ENCODE results near the gene GRIA3.

The GRIA3 gene

GRCh38 chrX:123184219-123184865 lies at the start of gene GRIA3:
TSS of gene GRIA3 (plus strand) at chrX:123184278. CDS start at chrX:123184536, 258 bp downstream.
- no peak for ATAC-seq (replicated peaks; ENCODE audit: extremely low read depth, poor library complexity, severe bottlenecking)
- Mint-ChIP-seq H3K9me3 (peaks cover 4% of the 10 kb centered on the region), H3K4me3 (peak within 1 kb of the TSS; percentile 63), H3K27me3 (peaks cover 41% of the 10 kb centered on the region), H3K4me1 (no peaks in the 10 kb centered on the region), H3K27ac (ENCODE audit: low read depth) (no peak within 1 kb of the TSS), H3K36me3 (ENCODE audit: insufficient read depth) (peaks cover 3% of the 10 kb centered on the region)
- DNase-seq (ENCODE audit: low spot score in 2 of 2) = no peak

DNA sequence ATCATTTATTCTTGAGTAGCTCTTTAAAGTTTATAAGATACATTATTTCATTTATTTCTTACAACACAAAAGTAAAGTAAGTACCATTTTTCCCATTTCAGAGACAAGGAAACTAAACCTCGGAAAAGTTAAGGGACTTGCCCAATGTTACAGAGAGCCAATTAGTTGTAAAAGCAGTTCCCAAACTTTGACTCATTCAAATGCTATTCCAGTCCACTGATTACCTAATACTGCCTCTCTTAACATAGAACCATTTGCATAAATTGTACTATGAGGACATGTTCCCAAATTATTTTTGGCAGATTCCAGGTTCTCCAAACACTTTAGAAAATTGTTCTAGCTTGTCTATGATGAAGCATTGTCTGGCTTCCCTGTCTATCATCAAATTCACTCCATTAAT lies 45.6 kb upstream of the GRIA3 start:
- Mint-ChIP-seq H3K27ac (ENCODE audit: low read depth) (no peak overlapping the region), H3K36me3 (ENCODE audit: insufficient read depth) (no peaks in the 10 kb centered on the region), H3K9me3 (no peaks in the 10 kb centered on the region), H3K4me1 (no peaks in the 10 kb centered on the region), H3K27me3 (no peaks in the 10 kb centered on the region), H3K4me3 (no peak overlapping the region)
- DNase-seq (ENCODE audit: low spot score in 2 of 2) (no peak), ATAC-seq (replicated peaks; ENCODE audit: extremely low read depth, poor library complexity, severe bottlenecking) (no peak)

DNA sequence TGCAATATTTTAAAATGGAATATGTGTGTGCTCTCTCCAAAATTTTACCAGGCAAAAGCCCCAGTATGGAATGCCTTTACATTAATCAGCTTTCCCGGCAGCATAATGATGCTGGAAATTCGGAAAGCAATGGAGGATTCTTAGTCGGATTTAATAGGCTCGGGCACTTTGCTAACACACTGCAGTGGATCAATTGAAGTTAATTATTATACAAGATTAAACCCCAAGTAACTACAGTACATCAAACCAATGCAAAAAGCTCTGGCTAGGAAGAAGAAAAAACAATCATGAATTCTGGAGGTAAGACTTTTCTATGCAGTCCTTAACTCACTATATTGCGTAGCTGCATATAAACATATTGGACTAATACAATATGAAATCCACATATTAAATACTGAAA lies 43.6 kb upstream of the GRIA3 start:
- no peaks in the 10 kb centered on the region for H3K4me1 Mint-ChIP-seq
- ATAC-seq (replicated peaks; ENCODE audit: extremely low read depth, poor library complexity, severe bottlenecking) (no peak), DNase-seq (ENCODE audit: low spot score in 2 of 2) (no peak)
- no peak overlapping the region for H3K4me3 Mint-ChIP-seq
- no peaks in the 10 kb centered on the region for H3K36me3 Mint-ChIP-seq (ENCODE audit: insufficient read depth)
- no peaks in the 10 kb centered on the region for H3K9me3 Mint-ChIP-seq
- H3K27ac Mint-ChIP-seq (ENCODE audit: low read depth) = no peak overlapping the region
- H3K27me3 Mint-ChIP-seq = no peaks in the 10 kb centered on the region

GRCh38 chrX:123140904-123141303 lies 43.2 kb upstream of the GRIA3 start:
- H3K4me3 Mint-ChIP-seq = no peak overlapping the region
- no peaks in the 10 kb centered on the region for H3K4me1 Mint-ChIP-seq

GRCh38 chrX:123153846-123154335 lies 30.2 kb upstream of the GRIA3 start:
- Mint-ChIP-seq H3K27me3 (no peaks in the 10 kb centered on the region), H3K36me3 (ENCODE audit: insufficient read depth) (no peaks in the 10 kb centered on the region), H3K4me3 (no peak overlapping the region), H3K4me1 (no peaks in the 10 kb centered on the region), H3K27ac (ENCODE audit: low read depth) (no peak overlapping the region), H3K9me3 (no peaks in the 10 kb centered on the region)
- no peak for ATAC-seq (replicated peaks; ENCODE audit: extremely low read depth, poor library complexity, severe bottlenecking)
- no peak for DNase-seq (ENCODE audit: low spot score in 2 of 2)

More at GRCh38 chrX:123140904-123141303, 43.2 kb upstream of the GRIA3 start:
- DNase-seq (ENCODE audit: low spot score in 2 of 2) (no peak), ATAC-seq (replicated peaks; ENCODE audit: extremely low read depth, poor library complexity, severe bottlenecking) (no peak)
- H3K27ac Mint-ChIP-seq (ENCODE audit: low read depth) = no peak overlapping the region
- H3K27me3 Mint-ChIP-seq = no peaks in the 10 kb centered on the region
- no peaks in the 10 kb centered on the region for H3K36me3 Mint-ChIP-seq (ENCODE audit: insufficient read depth)
- no peaks in the 10 kb centered on the region for H3K9me3 Mint-ChIP-seq

DNA sequence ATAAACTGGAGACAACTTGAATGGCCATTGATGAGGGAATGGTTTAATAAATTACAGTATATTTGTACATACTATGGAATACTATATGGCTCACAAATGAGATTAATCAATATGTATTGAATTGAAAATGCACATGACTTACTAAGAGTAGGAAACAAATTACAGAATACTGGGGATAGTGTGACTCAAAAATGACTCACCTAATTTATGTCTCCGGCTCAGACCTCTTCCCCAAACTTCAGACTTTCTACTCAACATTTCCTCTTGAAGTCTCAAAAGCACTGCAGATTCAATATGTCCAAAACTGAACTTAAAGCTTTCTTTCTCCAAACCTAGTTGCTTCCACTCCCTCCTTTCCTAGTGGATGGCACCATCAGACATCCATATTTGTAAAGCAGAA lies 28.8 kb upstream of the GRIA3 start:
- Mint-ChIP-seq H3K36me3 (ENCODE audit: insufficient read depth) (no peaks in the 10 kb centered on the region), H3K4me1 (no peaks in the 10 kb centered on the region), H3K27me3 (no peaks in the 10 kb centered on the region), H3K9me3 (peaks cover 5% of the 10 kb centered on the region), H3K4me3 (no peak overlapping the region), H3K27ac (ENCODE audit: low read depth) (no peak overlapping the region)
- ATAC-seq (replicated peaks; ENCODE audit: extremely low read depth, poor library complexity, severe bottlenecking) (no peak), DNase-seq (ENCODE audit: low spot score in 2 of 2) (no peak)

- Mint-ChIP-seq H3K4me1 (no peaks in the 10 kb centered on the region), H3K9me3 (peaks cover 5% of the 10 kb centered on the region), H3K27ac (ENCODE audit: low read depth) (no peak overlapping the region), H3K4me3 (no peak overlapping the region), H3K36me3 (ENCODE audit: insufficient read depth) (no peaks in the 10 kb centered on the region), H3K27me3 (no peaks in the 10 kb centered on the region)
- DNase-seq (ENCODE audit: low spot score in 2 of 2) (no peak), ATAC-seq (replicated peaks; ENCODE audit: extremely low read depth, poor library complexity, severe bottlenecking) (no peak)
Observed at GRCh38 chrX:123157586-123157985, 26.5 kb upstream of the GRIA3 start.

- no peaks in the 10 kb centered on the region for H3K4me1 Mint-ChIP-seq
- no peaks in the 10 kb centered on the region for H3K36me3 Mint-ChIP-seq (ENCODE audit: insufficient read depth)
- ATAC-seq (replicated peaks; ENCODE audit: extremely low read depth, poor library complexity, severe bottlenecking) = no peak
- DNase-seq (ENCODE audit: low spot score in 2 of 2) = no peak
- H3K27ac Mint-ChIP-seq (ENCODE audit: low read depth) = no peak overlapping the region
- no peak overlapping the region for H3K4me3 Mint-ChIP-seq
- H3K9me3 Mint-ChIP-seq = peaks cover 5% of the 10 kb centered on the region
- H3K27me3 Mint-ChIP-seq = no peaks in the 10 kb centered on the region
Observed at GRCh38 chrX:123159403-123159802, 24.7 kb upstream of the GRIA3 start.

DNA sequence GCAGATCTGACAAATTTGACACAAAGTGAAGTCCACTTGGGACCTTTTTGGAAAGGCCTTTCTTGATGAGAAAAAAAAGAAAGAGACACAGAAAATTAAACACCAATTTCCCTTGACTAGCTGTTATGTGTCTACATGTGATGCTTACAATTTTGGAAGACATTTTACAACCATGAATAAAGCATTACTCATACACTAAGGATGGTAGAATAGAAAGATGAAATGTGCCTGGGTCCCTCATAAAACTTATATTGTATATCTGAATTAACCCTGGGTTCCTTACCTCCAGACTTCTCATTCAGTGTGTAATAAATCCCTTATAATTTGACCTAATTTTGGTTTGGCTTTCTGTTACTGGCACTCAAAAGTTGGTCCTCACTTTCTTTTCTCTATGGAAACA lies 16.5 kb upstream of the GRIA3 start:
- Mint-ChIP-seq H3K27ac (ENCODE audit: low read depth) (no peak overlapping the region), H3K36me3 (ENCODE audit: insufficient read depth) (no peaks in the 10 kb centered on the region), H3K4me3 (no peak overlapping the region), H3K4me1 (no peaks in the 10 kb centered on the region), H3K9me3 (peaks cover 18% of the 10 kb centered on the region), H3K27me3 (no peaks in the 10 kb centered on the region)
- ATAC-seq (replicated peaks; ENCODE audit: extremely low read depth, poor library complexity, severe bottlenecking) (no peak), DNase-seq (ENCODE audit: low spot score in 2 of 2) (no peak)

DNA sequence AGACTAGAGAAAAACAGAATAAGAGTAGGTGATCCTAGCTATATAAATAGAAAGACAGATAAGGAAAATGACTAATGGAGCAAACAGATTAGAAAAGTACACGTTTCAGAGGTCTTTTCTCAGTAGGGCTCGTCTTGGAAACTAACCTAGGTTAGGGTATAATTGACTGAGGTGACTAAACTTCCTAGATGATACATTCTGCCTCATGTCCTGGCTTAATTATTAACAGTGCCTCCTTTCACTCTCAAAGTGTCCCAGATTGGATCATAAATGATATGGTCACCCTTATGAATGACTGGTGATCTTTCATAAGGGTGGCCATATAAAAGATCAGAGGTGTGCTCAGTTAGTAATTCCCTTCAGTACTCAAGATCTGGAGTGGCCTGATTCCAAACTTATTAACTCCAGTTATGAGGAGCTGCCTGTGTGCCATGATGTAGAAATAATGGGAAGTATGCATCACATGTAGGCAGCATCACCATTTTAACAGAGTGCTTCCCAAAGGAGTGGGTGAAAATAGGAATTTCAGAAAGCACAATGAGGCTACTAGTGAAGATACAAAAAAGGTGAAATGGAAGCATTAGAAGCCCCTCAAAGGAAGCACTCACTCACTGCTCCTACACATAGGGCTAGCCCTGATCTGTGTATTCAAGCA lies 14.7 kb upstream of the GRIA3 start:
- DNase-seq (ENCODE audit: low spot score in 2 of 2) = no peak
- Mint-ChIP-seq H3K36me3 (ENCODE audit: insufficient read depth) (no peaks in the 10 kb centered on the region), H3K27me3 (no peaks in the 10 kb centered on the region)

DNA sequence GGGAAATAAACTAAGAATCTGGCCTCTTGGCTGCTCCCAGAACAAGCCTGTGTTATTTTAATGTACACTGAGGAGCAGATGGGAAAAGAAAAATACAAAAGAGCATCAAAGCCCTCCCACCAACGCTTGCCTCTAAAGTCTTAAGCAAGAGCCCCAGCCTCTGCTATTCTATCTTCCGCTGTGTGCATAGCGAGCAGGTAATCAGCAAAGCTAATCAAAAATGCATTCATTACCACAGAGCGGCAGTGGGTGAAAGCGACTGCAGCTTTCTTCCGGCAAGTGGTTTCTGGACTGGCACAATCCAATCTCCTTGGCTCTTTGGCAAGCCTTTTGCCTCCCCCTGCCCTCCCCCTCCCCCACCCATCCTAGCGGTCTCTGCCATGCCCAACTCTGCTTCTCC lies 13.5 kb upstream of the GRIA3 start:
- peaks cover 16% of the 10 kb centered on the region for H3K9me3 Mint-ChIP-seq
- ATAC-seq (replicated peaks; ENCODE audit: extremely low read depth, poor library complexity, severe bottlenecking) = no peak
- H3K4me3 Mint-ChIP-seq = no peak overlapping the region
- no peaks in the 10 kb centered on the region for H3K36me3 Mint-ChIP-seq (ENCODE audit: insufficient read depth)
- H3K27ac Mint-ChIP-seq (ENCODE audit: low read depth) = no peak overlapping the region
- no peaks in the 10 kb centered on the region for H3K4me1 Mint-ChIP-seq
- no peak for DNase-seq (ENCODE audit: low spot score in 2 of 2)
- no peaks in the 10 kb centered on the region for H3K27me3 Mint-ChIP-seq

More for the DNA sequence above, 14.7 kb upstream of the GRIA3 start:
- Mint-ChIP-seq H3K4me3 (no peak overlapping the region), H3K27ac (ENCODE audit: low read depth) (no peak overlapping the region), H3K9me3 (peaks cover 18% of the 10 kb centered on the region), H3K4me1 (no peaks in the 10 kb centered on the region)
- ATAC-seq (replicated peaks; ENCODE audit: extremely low read depth, poor library complexity, severe bottlenecking) = no peak

- DNase-seq (ENCODE audit: low spot score in 2 of 2) = no peak
- no peaks in the 10 kb centered on the region for H3K36me3 Mint-ChIP-seq (ENCODE audit: insufficient read depth)
- no peaks in the 10 kb centered on the region for H3K4me1 Mint-ChIP-seq
- H3K27ac Mint-ChIP-seq (ENCODE audit: low read depth) = no peak overlapping the region
- H3K27me3 Mint-ChIP-seq = no peaks in the 10 kb centered on the region
- ATAC-seq (replicated peaks; ENCODE audit: extremely low read depth, poor library complexity, severe bottlenecking) = no peak
- H3K9me3 Mint-ChIP-seq = peaks cover 11% of the 10 kb centered on the region
- no peak overlapping the region for H3K4me3 Mint-ChIP-seq
Observed at GRCh38 chrX:123171781-123172180, 12.3 kb upstream of the GRIA3 start.

DNA sequence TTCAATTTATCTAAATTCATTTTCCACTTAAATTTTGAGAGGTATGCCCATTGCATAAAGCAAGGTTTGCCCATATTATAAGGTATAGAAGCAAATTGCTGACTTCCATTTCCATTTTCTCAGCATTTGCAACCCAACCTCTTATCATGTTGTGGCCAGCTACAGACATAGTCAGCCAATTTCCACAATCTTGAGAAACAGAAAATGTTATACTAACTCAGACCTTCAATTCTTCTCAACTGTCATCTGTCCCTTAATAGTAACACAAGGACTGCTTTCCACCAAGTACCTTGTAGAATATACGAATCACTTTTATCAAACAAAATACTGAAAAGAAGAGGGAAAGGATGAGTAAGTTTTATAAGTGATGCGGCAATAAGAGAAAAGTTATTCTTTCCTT lies 11.2 kb upstream of the GRIA3 start:
- peaks cover 5% of the 10 kb centered on the region for H3K9me3 Mint-ChIP-seq
- no peaks in the 10 kb centered on the region for H3K27me3 Mint-ChIP-seq
- DNase-seq (ENCODE audit: low spot score in 2 of 2) = no peak
- no peak overlapping the region for H3K4me3 Mint-ChIP-seq
- H3K27ac Mint-ChIP-seq (ENCODE audit: low read depth) = no peak overlapping the region
- H3K36me3 Mint-ChIP-seq (ENCODE audit: insufficient read depth) = no peaks in the 10 kb centered on the region
- no peaks in the 10 kb centered on the region for H3K4me1 Mint-ChIP-seq
- ATAC-seq (replicated peaks; ENCODE audit: extremely low read depth, poor library complexity, severe bottlenecking) = no peak

Data from central memory CD8-positive, alpha-beta T cell (primary cell).